ENCODE measurements around the gene SLC7A6. TPM values are rescaled to one million over a fixed set of nuclear protein-coding genes. Genes with fewer than 3 reads are reported as not detected.
A peak's percentile ranks its signal among the peaks of the same experiment; 100 is the strongest.

Gene SLC7A6
- 37.4 and 41.2 TPM in 2 replicates for total RNA-seq

GRCh38 chr16:68264128-68265077 lies at the start of gene SLC7A6:
SLC7A6 (plus strand) TSS chr16:68264526; CDS start chr16:68274727, 10,201 bp downstream.

DNA sequence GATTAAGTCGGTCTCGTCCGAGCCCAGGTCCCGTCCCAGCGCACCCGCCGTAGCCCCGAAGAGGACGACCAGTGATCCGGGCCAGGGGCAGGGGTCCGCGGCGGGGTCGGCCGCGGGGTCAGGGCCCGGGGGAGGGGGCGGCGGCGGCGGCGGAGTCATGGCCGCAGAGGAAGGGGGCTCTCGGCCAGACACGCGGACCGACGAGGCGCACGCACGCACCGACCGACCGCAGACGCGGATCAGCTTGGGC lies 28.5 kb upstream of the SLC7A6 start, which contains the start of gene ESRP2:
Gene ESRP2, minus strand, starts transcription at position 241 of the 250 bp plus-strand sequence. Its CDS starts 82 bp downstream, at position 159.

GRCh38 chr16:68244903-68245853 lies 19.1 kb upstream of the SLC7A6 start, which contains the start of gene PLA2G15:
PLA2G15 (plus strand) TSS chr16:68245373; CDS start chr16:68245427, 54 bp downstream.

DNA sequence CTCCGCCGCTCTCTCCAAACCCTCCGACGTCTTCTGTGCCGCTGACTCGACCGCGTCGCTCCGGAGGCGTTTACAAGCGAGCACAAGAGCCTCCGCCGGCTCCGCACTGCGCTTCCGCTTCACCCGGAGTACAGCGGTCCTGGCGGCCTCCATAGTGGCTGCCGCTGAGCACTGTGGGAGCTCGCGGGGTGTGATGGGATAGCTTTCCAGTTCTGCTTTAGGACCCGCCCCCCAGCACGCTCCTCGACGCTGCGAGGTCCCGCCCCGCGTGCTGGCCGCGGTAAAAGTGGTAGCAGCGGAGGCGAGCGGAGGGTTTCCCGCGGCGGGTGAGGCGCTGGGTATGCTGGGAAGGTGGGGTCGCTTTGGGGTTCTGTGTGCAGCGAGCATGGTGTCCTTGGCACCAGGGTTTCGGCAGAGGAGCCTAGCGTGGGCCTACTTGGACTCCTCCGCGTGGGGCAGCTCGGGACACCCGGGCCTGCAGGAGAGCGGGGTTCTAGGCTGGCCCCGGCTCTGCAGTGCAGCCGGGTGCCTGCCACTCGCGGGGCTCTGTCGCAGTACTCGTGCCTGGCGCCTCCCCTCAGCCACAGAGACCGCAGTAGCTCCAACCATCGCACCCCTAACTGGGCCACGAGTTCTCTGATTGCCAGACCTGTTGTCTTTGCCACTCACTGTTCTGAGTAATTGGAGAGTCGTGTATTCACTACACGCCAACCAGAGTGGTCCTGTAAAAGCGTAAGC lies 46.6 kb downstream of the SLC7A6 start, which contains the start of the genes PRMT7 and SLC7A6OS:
Gene PRMT7, plus strand, starts transcription at position 246 of the 738 bp plus-strand sequence. CDS start 4,961 bp downstream, outside the sequence.
Gene SLC7A6OS, minus strand, starts transcription at position 173 of the 738 bp plus-strand sequence. Its CDS starts 20 bp downstream, at position 153.

Small RNAs within 50 kb of the gene (small RNA-seq; reads per million reads assigned to genes)
- gene RNU4-30P (ENCODE audit: low replicate concordance) (0.33 reads per million, percentile 3 among the genes with 10 or more reads in this experiment), gene RNU6-1262P (ENCODE audit: low replicate concordance) (not detected)

Other genes starting within 250 kb of the SLC7A6 start
- not detected in 2 replicates for gene DPEP2NB, start 248.6 kb upstream of the SLC7A6 start, total RNA-seq
- gene DDX28, start 241.3 kb upstream of the SLC7A6 start, total RNA-seq: 11.2 and 15.3 TPM in 2 replicates
- gene DUS2, start 241.2 kb upstream of the SLC7A6 start, total RNA-seq: 11.4 and 21.0 TPM in 2 replicates
- 19.7 and 34.5 TPM in 2 replicates for gene NFATC3, start 179.2 kb upstream of the SLC7A6 start, total RNA-seq
- gene ESRP2, start 28.4 kb upstream of the SLC7A6 start, total RNA-seq: 0.14 and 0.22 TPM in 2 replicates
- gene PLA2G15, start 19.2 kb upstream of the SLC7A6 start, total RNA-seq: 28.2 and 47.3 TPM in 2 replicates
- 10.5 and 12.3 TPM in 2 replicates for gene SLC7A6OS, start 46.4 kb downstream of the SLC7A6 start, total RNA-seq
- gene PRMT7, start 46.5 kb downstream of the SLC7A6 start, total RNA-seq: 19.7 and 47.5 TPM in 2 replicates
- under 0.01 TPM in 1 of 2 replicates, not detected in the other for gene SMPD3, start 184.0 kb downstream of the SLC7A6 start, total RNA-seq